GM19328 (cell line): ENCODE results near the gene EXOSC2.

Source experiments
- ATAC-seq: cut with Tn5 transposase; IDR thresholded peaks from one replicate; pipeline ENCODE4 v1.9.1; 2021; ENCODE audit warnings: mild to moderate bottlenecking, moderate library complexity; ENCODE audit not compliant: unreplicated experiment

EXOSC2 gene

GRCh38 chr9:130693426-130694191 lies at the start of gene EXOSC2:
Gene EXOSC2 (plus strand): TSS chr9:130693780. CDS start chr9:130693792, 12 bp downstream.
- ATAC-seq, result peak; percentile 90

- ATAC-seq, result no peak
These were observed 42.4 kb upstream of the EXOSC2 start for GRCh38 chr9:130651221-130651620.

GRCh38 chr9:130651752-130652151 lies 41.8 kb upstream of the EXOSC2 start:
- ATAC-seq, result no peak

GRCh38 chr9:130654879-130655278 lies 38.7 kb upstream of the EXOSC2 start:
- no peak for ATAC-seq

GRCh38 chr9:130658893-130659698 lies 34.5 kb upstream of the EXOSC2 start:
- no peak for ATAC-seq

- ATAC-seq, result no peak
These were observed 33.8 kb upstream of the EXOSC2 start for GRCh38 chr9:130659699-130660248.

- ATAC-seq, result no peak
These were observed 33.3 kb upstream of the EXOSC2 start for GRCh38 chr9:130660326-130660682.

GRCh38 chr9:130660683-130661450 lies 32.7 kb upstream of the EXOSC2 start:
- ATAC-seq, result no peak

GRCh38 chr9:130661451-130662098 lies 32.0 kb upstream of the EXOSC2 start:
- ATAC-seq, result no peak

GRCh38 chr9:130662099-130662969 lies 31.2 kb upstream of the EXOSC2 start:
- ATAC-seq, result no peak

- ATAC-seq, result no peak
These were observed 30.7 kb upstream of the EXOSC2 start for GRCh38 chr9:130662970-130663257.

GRCh38 chr9:130663258-130663976 lies 30.2 kb upstream of the EXOSC2 start:
- ATAC-seq, result no peak

GRCh38 chr9:130663977-130664250 lies 29.7 kb upstream of the EXOSC2 start:
- ATAC-seq, result no peak

- no peak for ATAC-seq
These were observed 29.1 kb upstream of the EXOSC2 start, which contains the start of gene PRDM12 for GRCh38 chr9:130664251-130665028. Gene PRDM12 (plus strand): TSS chr9:130664594. CDS start chr9:130664654, 60 bp downstream.

- ATAC-seq, result no peak
These were observed 28.6 kb upstream of the EXOSC2 start for GRCh38 chr9:130665029-130665430.

GRCh38 chr9:130665431-130666392 lies 27.9 kb upstream of the EXOSC2 start:
- no peak for ATAC-seq

- no peak for ATAC-seq
These were observed 27.0 kb upstream of the EXOSC2 start for GRCh38 chr9:130666393-130667119.
